ENCODE data around the gene ANXA2.
A peak's percentile ranks its signal among the peaks of the same experiment; 100 is the strongest.
"Not testable (repeated sequence)": the region's sequence is repeated elsewhere in the genome, so short reads cannot be mapped to it uniquely, and the experiment has no call there.

ANXA2 gene

DNA sequence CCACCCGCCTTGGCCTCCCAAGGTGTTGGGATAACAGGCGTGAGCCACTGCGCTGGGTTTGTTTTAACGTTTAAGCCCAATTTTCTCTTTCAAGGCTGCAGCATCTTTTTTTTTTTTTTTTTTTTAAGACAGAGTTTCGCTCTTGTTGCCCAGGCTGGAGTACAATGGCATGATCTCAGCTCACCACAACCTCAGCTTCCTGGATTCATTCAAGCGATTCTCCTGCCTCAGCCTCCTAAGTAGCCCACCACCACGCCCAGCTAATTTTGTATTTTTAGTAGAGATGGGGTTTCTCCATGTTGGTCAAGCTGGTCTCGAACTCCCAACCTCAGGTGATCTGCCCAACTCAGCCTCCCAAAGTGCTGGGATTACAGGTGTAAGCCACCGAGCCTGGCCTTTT, 12.6 kb upstream of the ANXA2 start:
- DNase-seq (ENCODE audit: low spot score): not testable (repeated sequence)

- peak; percentile 69 for DNase-seq (ENCODE audit: low spot score)
Observed at GRCh38 chr15:60408463-60408981, 10.7 kb upstream of the ANXA2 start.

- no peak for DNase-seq (ENCODE audit: low spot score)
Observed at GRCh38 chr15:60407415-60407805, 9.6 kb upstream of the ANXA2 start.

DNA sequence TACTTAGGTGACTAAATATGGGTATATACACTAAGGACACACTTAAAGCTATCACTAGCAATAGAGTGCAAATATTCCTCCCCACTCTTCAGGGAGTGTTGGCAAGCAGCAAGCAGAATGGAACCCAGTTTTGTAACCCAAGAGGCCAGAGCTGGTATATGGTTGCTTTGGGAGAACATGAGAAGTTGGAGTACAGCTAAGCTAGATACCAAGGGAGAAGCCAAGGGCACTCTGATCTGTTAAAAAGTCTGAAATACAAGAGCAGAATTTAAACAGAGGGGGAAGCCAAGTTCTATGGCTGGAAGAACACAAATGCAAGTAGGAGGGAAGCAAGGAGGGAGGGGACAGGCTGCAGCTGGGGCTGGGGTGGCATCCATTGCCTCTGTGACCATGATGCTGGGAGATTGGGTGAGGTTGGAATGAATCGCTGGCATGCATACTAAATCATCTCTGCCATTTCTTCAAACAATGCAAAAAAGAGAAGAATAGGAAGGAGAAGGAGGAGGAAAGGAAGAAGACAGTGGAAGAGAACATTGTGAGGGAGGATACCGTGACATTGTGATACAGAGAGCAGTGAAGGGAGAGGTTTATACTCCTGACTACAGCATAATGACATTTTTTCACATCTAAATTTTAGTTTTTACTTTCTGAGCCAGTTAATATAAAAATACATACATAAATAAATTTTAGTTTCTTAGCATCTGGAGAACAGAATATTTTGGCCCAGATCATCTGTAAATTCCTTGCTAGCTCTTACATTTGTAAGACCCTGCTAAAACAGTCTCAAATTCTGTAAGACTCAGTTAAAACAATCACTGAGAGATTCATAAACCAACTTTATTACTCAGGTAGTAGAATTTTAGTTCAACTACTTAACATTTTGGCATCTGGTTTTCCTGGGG, 9.0 kb upstream of the ANXA2 start:
- DNase-seq (ENCODE audit: low spot score): no peak

- DNase-seq (ENCODE audit: low spot score): no peak
Observed at GRCh38 chr15:60405399-60405798, 7.6 kb upstream of the ANXA2 start.

- not testable (repeated sequence) for DNase-seq (ENCODE audit: low spot score)
Observed at GRCh38 chr15:60404351-60404750, 6.6 kb upstream of the ANXA2 start.

GRCh38 chr15:60400944-60401343, 3.2 kb upstream of the ANXA2 start:
- no peak for DNase-seq (ENCODE audit: low spot score)

GRCh38 chr15:60399931-60400330, 2.1 kb upstream of the ANXA2 start:
- no peak for DNase-seq (ENCODE audit: low spot score)

GRCh38 chr15:60399246-60399915, 1.6 kb upstream of the ANXA2 start:
- no peak for DNase-seq (ENCODE audit: low spot score)

DNA sequence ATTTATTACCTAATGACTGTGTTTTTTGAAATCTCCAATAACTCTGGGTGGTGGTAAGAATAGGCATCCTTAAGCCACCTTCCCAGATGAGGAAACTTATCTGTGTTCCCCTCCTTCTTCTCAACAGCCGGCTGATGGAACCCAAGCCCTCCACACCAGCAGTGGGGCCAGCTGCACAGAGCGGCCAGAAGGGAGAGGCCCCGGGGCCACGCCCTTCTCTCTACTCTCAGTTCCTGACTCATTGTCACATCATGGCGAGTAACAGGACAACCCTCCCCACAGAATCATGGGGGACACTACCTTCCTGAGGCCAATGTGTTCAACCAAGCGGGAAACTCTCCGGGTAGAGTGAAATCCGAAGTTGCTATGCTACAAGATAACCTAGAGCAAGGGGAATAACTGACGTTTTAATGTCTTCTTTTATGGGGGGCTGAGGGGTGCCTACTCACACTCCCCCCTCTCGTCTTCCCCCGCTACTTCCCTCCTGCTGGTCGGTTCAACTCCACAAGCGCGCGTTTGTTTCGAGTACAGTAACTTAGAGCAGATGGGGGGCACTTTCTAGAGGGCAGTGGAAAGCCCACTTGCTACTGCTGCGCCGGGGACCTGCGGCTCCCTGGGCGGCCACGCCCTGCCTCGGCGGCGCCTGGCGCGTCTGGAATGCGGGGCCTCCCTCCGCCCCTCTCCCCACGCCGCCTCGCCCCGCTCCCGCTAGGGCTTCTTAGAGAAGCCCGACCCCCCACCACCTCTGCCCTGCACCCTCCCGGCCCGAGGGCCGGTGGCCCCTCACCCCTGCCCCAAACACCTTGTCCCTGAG, 621 bp downstream of the ANXA2 start:
- peak; percentile 11 for DNase-seq (ENCODE audit: low spot score)

- DNase-seq (ENCODE audit: low spot score): no peak
Observed at GRCh38 chr15:60396560-60396957, 1.2 kb downstream of the ANXA2 start.

- no peak for DNase-seq (ENCODE audit: low spot score)
Observed at GRCh38 chr15:60396100-60396499, 1.7 kb downstream of the ANXA2 start.

- DNase-seq (ENCODE audit: low spot score): no peak
Observed at GRCh38 chr15:60395276-60396011, 2.3 kb downstream of the ANXA2 start.

DNA sequence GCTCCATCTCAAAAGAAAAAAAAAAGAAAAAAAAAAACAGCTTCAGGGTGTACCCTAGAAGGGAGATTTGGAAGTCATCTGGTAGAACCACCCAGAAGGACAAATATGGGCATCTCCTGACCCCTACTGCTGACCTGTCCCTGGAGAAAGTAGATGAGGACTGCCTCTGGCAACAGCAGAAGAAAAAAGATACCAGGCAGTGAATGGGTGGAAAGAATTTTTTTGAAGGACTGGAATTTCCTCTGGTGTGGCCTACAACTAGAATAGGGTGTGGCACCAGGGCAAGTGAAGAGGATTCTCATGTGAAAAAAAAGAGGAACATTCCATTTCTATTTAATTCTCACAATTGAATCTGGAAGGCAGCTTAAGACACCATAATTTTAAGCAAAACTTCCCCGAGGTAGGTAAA, 3.1 kb downstream of the ANXA2 start:
- DNase-seq (ENCODE audit: low spot score): no peak

GRCh38 chr15:60392986-60393790, 4.6 kb downstream of the ANXA2 start:
- peak; percentile 58 for DNase-seq (ENCODE audit: low spot score)

DNA sequence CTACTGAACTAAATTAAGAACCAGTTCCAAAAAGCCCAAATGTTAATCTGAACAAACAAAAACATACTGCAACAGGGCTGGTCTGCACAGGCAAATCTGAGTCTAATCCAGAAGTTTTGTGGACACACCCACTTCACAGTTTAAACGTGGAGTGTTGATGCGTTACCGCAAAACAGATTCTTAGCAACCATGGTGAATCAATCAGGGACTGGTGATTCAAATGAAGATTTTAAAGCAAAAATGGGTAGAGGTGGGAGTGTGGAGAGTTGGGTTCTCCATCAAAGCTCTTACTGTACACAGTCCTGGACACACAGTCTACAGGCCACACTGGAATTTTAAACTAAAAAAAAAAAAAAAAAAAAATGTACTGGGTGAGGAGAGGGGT, 5.2 kb downstream of the ANXA2 start:
- peak; percentile 8 for DNase-seq (ENCODE audit: low spot score)

DNA sequence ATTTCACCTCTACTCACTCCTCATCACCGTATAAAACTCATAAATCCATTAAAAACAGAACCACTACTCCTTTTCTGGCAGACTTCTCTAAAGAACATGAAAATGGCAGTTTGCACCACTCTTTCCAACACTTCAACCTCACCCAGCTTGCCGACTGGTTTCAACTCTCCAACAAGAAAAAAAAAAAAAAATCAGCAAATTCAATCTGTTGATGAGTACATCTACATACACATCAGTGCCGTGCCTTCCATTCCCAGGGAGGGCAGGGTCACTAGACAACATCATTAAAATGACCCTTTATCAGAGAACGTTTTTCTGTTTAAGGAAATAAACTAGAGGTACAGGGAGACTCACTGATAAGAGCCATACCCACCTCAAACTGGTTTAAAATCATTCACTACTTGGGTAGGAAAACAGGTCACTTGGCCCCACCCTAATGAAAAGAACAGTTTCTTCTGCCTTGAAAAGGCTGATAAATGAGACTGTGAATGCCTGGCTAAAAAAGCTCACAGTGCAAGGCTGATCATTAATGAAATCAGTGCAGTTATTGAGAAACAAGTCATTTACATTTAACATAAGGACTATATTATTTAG, 6.0 kb downstream of the ANXA2 start:
- no peak for DNase-seq (ENCODE audit: low spot score)

DNA sequence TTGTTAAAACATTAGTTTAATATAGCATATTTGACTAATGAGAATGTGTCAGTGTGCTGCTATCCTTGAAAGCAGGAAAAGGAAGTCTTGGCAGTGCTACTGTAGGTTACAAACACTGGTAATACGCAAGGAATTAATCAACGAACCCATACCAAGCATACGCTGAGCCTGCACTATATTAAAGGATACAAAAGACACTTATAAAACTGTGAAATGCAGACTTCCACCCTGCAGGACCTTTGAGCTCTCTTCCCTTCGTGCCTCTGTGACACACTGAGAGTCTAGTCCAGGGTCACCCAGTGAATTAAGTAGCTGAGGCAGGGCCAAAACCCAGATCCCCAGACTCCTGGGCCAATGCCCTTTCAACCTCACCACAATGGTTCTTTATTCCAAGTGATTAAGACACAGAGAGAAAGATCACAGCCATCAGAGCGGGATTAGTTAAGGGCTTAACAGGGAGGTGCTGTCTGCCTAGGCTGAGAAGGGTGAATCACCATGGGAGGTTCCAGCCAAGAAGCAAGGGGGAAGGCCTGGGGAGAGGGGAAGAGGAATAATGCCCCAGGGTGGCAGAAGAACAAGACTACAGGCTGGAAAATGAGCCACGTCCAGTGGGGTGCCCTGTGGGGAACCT, 6.8 kb downstream of the ANXA2 start:
- DNase-seq (ENCODE audit: low spot score): peak; percentile 19

- no peak for DNase-seq (ENCODE audit: low spot score)
Observed at GRCh38 chr15:60390231-60390630, 7.6 kb downstream of the ANXA2 start.
